HG03469 (cell line): ENCODE data around the gene ERAL1.
"Not testable (repeated sequence)": the region's sequence is repeated elsewhere in the genome, so short reads cannot be mapped to it uniquely, and the experiment has no call there.

Source experiments
- ATAC-seq: cut with Tn5 transposase; IDR thresholded peaks from one replicate; pipeline ENCODE4 v1.9.1; 2021; ENCODE audit warnings: mild to moderate bottlenecking, moderate library complexity, moderate number of reproducible peaks; ENCODE audit not compliant: unreplicated experiment

ERAL1 gene

DNA sequence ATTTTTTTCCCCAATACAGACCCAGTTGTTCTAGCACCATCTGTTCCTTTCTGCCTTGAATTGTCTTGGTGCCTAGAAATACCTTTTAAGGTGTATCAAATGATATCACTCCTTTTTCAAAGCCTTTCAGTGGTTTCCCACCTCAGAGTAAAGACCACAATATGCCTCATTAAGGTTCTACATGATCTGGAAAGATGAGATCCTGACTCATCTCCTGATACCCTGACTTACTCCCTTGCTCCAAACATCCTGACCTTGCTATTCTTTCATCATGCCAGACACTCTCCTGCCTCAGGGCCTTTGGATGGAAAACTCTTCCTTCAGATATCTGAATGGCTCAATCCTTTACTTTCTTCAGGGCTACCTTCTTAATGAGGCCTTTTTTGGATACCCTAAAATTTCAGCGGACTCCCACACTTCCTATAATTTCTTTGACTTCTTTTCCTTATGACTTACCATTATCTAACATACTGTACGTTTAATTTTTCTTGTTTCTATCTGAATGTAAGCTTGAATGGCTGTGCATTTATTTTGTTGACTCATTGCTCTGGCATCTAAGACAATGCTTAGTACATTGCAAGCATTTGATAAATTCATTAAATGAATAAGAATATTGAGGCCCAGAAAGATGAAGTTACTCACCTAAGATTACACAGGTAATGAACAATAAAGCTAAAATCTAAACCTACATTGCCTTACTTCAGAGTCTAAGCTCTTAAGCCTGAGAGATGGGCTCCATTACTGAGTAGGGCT lies 23.5 kb downstream of the ERAL1 start:
- no peak for ATAC-seq

DNA sequence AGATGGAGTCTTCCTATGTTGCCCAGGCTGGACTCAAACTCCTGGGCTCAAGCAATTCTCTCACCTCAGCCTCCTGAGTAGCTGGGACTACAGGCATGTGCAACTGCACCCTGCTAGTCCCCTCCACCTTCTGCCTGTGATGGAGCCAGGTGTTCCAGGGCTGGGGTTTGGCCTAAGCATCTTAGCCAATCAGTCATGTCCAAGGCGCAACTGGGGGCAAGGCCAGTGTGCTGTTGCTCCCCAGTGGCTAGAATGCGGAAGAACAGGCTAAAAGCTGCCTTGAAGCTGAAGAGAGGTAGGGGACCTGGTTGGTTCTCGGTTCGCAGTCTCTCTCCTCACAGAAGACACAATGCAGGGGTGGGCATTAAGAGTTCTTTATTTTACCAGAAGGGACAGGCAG lies 24.2 kb downstream of the ERAL1 start:
- no peak for ATAC-seq

DNA sequence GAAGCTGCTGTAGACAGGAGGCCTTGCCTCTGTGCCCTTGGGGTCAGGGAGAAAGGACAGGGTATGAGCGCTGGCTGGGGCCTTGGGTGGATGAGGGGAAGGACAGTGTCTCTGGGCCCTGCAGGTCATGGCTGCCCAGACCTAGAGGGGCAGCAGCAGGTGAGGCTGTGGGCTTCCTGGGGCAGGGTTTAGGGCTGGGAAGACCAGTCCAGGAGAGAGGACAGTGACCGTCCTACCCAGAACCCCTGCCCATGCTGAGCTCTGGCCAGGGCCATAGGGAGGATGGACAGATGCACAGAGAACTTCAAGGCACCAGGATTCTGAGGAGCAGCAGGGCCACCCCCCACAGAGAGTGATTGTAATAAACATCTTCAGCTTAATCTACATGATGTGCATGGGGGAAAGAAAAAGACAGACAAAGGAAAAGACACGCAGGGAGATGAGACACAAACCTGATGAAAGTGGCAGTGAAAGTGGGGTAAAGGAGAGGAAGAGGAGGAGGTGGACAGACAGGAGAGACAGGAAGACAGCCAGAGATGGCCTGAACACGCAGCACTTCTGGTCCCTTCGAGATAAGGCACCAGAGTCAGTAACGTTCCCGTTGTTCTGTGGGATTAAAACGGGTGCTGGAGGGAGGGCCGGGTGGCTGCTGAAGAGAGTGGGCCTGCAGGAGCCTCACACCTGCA lies 25.2 kb downstream of the ERAL1 start:
- no peak for ATAC-seq

DNA sequence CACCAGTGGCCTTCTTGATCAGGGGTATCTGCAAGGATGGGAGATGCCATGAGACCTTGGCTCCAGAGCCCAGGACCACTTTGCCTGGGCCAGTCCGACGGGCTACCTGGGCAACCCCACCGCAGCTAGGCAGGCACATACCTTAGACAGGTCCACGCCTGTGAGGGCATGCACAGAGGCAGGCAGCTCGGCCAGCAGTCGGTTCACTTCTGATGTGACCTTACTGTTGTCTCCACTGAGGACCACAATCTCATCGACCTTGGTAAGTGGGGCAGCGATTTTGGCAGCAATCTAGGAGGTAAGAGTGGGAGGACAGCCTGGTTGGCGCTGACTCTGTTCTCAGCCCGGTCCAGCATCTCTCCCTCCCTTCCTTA lies 25.7 kb downstream of the ERAL1 start:
- ATAC-seq: no peak

DNA sequence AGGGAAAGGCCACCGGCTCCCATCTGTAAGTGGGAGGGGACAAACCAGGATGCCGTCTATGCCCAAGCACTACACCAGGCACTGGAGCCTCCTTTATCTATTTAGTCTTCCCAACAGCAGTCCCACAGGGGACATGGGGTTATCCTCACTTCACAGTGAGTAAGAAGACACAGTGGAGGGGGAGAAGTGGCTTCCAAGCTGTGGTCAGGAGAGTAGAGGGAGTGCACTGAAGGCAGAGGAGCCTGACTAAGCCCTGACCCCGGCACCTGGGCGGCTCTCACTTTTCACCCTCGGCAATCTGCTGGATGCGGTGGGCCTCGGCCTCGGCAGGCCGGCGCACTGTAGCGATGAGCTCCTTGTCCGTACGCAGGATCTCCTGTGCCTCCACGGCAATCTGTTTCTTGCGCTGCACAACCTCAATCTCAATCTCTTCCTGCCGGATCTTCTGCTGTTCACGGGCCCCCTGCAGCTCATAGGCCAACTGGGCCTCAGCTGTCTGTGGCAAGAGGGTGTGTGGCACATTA lies 26.8 kb downstream of the ERAL1 start:
- no peak for ATAC-seq

DNA sequence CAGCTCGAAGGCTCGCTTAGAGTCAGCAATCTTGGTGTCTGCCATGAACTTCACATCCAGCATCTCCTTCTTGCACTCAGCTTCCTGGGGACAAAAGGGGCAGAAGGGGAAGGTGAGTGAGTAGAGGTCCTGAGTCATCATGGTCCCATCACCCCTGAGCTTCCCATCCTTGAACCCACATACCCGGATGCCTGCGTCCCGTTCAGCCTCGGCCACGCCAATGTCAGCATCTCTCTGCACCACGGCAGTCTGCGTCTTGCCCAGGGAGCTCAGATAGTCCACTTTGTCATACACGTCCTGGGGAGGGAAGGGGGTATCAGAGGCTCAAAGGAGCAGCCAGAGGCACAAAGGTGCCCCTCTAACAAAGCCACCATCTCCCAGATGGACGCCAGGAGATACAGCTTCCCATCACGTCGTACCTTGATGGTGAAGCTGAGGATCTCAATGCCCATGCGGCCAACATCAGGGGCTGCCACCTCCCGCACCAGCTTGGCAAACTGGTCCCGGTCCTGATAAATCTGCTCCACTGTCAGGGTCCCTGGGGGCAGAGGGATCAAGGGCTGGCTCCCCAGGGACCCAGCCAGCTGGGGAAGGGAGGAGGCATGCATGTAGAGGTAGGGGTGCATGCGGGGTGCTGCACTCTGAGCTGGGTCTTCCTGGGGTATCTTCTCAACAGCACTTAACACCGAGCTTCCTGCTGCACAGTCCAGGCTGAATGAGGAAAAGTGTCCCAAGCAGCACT lies 27.5 kb downstream of the ERAL1 start:
- no peak for ATAC-seq

DNA sequence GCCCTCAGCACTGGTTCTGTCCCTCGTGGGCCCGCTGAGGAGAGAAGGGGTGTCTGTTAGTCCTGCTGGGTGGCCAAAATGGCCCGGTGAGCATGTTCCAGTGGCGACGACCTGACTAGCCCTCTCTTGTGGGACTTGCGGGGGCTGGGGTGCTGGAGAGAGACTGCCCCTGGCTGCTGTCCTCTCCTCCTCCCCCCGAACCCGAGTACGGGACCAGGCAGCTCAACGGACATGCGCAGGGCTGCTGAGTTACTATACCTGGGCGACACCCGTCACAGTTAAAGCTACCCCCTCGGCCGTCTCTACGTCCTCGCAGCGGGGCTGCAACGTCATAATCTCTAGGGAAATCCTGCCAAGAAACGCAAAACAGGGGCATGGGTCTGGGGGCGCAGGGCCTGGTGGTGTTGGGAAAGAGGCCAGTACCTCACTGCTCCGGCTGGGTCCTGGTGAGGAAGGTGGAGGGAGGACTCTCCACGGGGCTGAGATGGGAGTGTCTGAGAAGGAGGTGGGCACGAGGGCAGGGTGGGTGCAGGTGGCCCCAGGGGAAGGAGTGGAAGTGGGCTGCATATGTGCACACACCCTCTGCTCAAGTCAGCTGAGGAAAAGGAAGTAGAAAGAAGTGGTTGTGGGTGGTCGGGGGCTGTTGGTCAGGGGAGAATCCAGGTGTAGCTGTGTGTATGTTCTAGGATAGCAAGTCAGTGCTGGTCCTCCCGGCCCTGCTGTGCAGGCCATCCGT lies 29.3 kb downstream of the ERAL1 start:
- ATAC-seq: no peak

DNA sequence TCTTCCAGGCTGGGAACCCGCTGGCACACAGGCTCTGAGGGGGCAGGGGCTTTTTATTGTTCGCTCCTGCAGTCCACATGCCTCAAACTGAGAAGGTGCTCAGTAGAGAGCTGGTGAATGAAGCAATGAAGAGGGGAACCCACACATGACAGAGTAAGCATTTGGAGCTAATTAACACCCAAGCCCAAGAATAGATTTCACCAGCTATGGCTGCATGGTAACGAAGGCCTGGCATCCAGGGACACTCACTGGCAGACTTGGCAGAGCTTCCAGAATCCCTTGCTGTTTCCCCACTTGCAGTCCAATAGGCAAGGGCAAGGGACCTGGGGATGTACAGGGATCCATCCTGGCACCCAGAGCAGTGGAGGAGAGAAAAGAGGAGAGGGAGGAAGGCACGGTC lies 30.5 kb downstream of the ERAL1 start:
- ATAC-seq: no peak

DNA sequence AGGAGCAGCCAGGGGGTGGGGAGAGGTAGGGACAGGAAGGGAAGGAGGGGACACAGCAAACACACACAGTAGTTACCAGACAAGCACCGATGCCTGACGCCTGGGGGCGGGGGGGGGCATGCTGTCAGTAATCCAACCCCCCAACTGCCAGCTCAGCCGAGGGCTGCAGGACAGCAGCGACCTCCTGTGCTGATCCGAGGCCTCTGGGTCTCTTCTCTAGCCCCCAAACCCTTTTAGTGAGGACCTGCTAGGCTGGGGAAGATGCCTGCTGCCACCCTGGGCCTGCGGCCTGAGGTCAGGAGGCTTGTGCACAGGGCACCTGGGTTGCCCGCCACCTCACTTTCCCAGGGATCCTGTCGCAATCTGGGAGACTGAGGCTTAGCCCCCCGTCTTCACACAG lies 31.1 kb downstream of the ERAL1 start:
- no peak for ATAC-seq

DNA sequence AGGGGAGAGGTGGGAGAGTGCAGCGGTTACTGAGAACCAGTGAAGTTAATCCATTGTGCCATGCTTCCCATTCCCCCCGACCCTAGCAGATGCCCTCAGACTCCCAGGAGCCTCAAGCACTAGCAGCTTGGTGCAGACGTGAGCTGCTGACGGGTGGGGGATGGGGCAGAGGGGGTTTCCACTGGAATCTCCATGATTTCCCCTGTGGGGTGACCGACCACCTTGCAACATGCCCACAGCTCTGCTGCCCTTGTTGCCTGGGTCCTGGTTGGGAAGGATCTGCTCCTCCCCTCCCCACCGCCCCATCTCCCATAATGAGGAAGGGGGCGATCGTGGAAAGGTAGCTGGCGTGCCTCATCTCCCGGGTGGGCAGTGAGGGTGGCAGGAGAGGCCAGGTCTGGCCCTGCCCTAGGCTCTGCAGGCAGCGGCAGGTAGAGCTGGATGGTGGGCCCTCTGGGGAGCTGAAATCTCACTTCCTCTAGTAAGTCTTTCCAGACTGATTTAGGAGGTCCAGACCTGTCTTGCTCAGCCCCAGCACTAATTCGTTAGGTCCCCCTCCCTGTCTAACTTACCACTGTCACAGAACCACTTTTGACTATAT lies 33.2 kb downstream of the ERAL1 start:
- ATAC-seq: no peak

DNA sequence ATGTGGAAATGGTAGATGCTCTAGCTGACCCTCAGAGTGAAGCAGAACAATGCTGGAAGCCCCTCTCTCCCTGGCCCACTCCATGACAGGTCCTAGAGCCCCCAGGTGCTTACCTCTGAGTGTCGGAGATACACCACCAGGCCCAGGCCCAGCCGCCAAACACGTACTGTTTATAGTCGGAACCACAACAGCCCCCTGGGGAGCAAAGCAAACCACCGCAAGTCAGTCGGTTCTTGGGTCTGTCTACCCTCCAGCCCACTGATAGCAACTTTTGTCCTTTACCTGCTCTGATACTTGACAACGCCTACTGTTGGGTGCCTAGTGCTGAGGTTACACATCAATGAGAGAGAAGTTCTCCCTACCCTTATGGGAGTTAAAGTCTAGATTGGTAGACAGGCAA lies 34.0 kb downstream of the ERAL1 start:
- ATAC-seq: no peak

DNA sequence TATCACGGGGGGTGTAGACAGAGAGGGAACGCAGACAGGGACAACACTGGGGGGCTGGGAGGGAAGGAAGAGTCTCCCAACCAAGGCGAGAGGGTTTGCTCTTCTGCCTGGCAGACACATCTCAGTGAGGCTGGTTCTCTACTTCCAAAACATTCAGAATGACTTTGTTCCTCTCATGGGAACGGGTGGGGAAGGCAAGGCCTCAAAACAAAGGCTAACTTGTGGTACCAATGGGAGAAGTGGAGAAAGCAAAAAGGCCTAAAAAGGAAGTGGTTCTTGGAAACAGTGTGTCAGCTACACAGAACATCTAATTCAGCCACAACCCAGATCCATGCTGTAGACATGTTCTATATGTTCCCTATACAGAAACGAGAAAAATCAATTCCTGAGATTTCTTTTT lies 35.2 kb downstream of the ERAL1 start:
- no peak for ATAC-seq

DNA sequence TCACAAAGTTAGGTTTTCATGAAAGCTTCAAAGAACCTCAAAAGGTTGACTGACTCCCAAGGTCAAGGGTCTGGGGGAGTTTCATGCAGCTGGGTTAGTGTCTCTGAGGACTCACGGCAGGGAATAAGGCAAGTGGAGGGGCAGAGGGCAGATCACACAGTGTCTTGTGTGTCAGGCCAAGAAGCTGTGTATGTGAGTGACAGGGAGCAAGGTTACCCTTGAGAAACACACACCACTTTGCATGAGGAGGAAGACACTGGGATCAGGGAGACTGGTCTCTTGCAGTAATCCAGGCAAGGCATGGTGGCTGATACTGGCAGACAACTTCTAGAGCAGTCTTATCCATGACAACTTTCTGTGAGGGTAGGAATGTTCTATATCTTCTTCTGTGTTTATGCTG lies 36.4 kb downstream of the ERAL1 start:
- ATAC-seq: no peak

DNA sequence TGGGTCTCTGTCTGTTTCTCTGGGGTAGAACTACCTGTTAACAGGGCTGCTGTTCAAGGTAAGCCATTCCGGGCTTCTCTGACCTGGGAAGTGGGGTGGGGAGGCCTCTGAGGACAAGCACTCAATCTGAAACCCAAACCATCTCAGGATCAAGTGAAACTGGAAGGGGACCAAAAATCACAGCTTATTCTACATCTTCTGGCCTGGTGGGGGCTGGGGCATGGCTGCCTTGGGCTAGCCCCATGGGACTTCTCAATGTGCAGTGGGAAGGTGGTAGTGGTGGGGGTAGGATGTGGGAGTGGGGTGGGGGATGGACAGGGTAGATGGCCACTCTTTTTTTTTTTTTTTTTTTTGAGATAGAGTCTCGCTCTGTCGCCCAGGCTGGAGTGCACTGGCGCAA lies 37.2 kb downstream of the ERAL1 start:
- ATAC-seq: no peak

DNA sequence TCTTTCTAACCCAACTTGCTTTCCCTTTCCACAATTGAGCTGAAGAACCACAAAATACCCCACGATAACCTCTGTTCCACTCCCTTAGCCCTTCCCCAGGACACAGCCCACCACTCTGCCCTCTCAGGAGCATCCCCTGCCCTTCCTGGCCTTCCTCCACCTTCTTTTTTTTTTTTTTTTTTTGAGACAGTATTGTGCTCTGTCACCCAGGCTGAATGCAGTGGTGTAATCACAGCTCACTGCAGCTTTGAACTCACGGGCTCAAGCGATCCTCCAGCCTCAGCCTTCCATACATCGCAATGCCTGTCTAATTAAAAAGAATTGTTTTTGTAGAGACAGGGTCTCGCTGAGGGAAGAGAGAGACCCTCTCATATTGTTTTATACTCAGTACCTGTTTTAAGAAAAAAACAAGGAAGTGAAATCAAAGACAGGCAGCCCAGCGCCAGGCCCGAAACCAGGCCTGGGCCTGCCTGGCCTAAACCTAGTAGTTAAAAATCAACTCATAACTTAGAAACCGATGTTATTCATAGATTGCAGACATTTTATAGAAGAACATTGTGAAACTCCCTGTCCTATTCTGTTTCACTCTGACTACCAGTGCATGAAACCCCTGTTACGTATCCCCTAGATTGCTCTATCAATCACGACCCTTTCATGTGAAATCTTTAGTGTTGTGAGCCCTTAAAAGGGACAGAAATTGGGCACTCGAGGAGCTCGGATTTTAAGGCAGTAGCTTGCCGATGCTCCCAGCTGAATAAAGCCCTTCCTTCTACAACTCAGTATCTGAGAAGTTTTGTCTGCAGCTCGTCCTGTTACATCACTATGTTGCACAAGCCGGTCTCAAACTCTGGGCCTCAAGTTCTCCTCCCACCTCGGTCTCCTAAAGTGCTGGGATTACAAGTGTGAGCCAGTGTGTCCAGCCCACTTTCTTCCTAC lies 38.7 kb downstream of the ERAL1 start:
- ATAC-seq: not testable (repeated sequence)

DNA sequence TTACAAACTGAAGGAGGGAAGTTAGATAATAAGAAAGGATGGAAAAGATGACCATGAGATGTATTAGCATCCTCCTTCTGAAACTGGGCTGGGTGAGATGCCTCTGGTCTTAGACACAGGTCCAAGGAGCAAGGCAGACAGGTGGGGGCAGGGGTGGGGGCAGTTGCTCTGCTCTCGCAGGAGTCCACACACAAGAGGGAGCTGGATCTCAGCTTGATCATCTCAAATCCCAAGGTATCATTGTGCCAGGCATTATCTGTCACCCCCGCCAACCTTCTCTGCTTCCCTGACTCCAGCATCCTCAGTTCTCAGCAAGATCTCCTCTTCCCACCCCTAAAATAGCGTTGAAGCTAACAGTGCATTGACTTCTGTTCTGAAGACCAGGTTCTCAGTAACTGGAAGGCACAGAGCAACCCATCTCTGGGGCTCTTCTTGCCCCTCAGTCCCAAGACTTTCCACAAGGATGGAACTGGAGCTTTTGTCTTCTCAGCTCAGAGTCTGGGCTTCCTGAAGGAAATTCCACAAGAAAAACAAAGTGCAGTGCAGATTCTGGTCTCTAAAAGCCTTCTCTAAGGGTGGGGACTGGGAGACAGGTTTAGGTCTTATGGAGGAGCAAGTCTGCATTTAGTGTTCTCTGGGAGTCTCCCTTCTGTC lies 41.1 kb downstream of the ERAL1 start:
- no peak for ATAC-seq

DNA sequence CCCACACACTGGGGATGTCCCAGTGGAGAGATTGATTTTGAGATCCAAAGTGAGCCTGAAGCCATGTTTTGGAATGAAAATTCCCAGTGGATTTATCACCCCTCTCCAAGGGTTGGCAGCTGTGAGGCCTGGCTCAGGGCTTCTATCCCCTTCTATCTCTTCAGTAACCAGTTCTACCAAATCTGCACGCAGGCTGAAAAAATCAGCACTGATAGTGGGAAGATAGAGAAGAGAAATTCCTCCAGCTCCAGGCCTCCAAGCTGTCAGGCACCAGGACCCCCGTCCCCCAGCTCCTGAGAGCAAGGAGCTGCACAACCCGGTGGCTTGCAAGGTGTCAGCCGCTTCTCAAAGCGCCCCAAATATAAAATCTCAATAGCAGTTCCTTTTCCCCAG lies 41.7 kb downstream of the ERAL1 start:
- no peak for ATAC-seq

DNA sequence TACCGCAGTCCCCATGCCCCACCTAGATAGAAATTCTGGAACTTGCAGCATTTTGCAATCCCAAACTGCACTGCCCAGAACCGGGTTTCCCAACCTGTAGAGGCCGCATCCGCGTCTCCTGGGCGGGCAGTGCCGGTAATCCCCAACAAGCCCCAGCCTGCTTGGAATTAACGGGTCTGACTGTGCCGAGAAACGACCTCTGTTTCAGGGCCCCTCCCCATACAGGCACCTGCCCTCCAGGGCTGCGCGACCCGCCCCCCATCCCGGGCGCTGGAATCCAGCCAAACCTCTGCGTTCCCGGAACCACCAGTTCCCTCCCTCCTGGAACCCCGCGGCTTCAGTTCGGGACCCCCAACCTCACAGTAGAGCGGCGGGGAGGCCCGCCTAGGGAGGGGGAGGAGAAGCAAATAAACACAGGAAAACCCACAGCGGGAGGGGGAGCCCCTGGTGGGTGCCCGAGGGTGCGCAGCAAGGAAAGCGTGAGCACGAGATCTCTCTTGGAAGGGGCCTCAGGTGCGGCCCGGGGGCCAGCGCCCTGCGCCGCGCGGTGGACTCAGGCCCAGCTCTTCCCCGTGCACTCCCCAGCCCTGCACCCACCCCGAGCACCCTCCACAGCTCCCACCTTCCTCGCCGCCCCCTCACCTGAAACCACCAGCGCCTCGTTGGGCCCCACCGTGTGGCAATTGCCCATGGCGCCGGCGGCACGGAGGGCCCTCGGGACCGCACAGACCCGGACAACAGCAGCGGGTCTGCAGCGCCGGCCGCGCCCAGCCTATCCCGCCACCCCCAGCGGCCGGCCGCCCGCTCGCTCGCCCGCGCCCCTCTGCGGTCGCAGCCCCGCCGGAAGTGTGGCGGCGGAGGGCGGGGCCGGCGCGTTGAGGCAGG lies 42.3 kb downstream of the ERAL1 start, which contains the start of gene FLOT2:
FLOT2 (minus strand) TSS at position 850 of the 885 bp plus-strand sequence; CDS start at position 691, 159 bp downstream.
- no peak for ATAC-seq
